Measurements from ENCODE around the gene DOK7.
"Not testable (repeated sequence)": the region's sequence is repeated elsewhere in the genome, so short reads cannot be mapped to it uniquely, and the experiment has no call there.

Gene DOK7

GRCh38 chr4:3443750-3444309 is 19.3 kb upstream of the DOK7 start:
- no peak for DNase-seq

- DNase-seq, result no peak
These were observed 18.6 kb upstream of the DOK7 start for GRCh38 chr4:3444351-3445110.

- DNase-seq, result no peak
These were observed 17.8 kb upstream of the DOK7 start for GRCh38 chr4:3445111-3445820.

- DNase-seq, result no peak
These were observed 17.1 kb upstream of the DOK7 start for GRCh38 chr4:3445829-3446545.

GRCh38 chr4:3446631-3447320 is 16.3 kb upstream of the DOK7 start:
- DNase-seq, result no peak

GRCh38 chr4:3447431-3448395 is 15.4 kb upstream of the DOK7 start:
- no peak for DNase-seq

- DNase-seq, result no peak
These were observed 14.0 kb upstream of the DOK7 start for GRCh38 chr4:3449047-3449573.

GRCh38 chr4:3449574-3450534 is 13.3 kb upstream of the DOK7 start:
- DNase-seq, result no peak

- no peak for DNase-seq
These were observed 12.5 kb upstream of the DOK7 start for GRCh38 chr4:3450643-3451042.

GRCh38 chr4:3451956-3452355 is 11.2 kb upstream of the DOK7 start:
- DNase-seq, result no peak

- no peak for DNase-seq
These were observed 10.7 kb upstream of the DOK7 start for GRCh38 chr4:3452376-3452775.

- not testable (repeated sequence) for DNase-seq
These were observed 7.5 kb upstream of the DOK7 start for GRCh38 chr4:3455596-3455995.

GRCh38 chr4:3458371-3458770 is 4.7 kb upstream of the DOK7 start:
- DNase-seq, result no peak

- DNase-seq, result not testable (repeated sequence)
These were observed 4.0 kb upstream of the DOK7 start for GRCh38 chr4:3459156-3459555.

- DNase-seq, result no peak
These were observed 2.2 kb upstream of the DOK7 start for GRCh38 chr4:3460926-3461325.

- DNase-seq, result no peak
These were observed 1.4 kb upstream of the DOK7 start for GRCh38 chr4:3461515-3462291.

GRCh38 chr4:3462321-3462789 is 751 bp upstream of the DOK7 start:
- DNase-seq, result no peak

GRCh38 chr4:3463556-3464348 is 646 bp downstream of the DOK7 start:
- DNase-seq, result no peak

Data from NCI-H1417 treated with DMSO at 0.1 percent for 48 hours (cell line).